ENCODE measurements around the gene HMGA1.

Gene HMGA1, protein sequence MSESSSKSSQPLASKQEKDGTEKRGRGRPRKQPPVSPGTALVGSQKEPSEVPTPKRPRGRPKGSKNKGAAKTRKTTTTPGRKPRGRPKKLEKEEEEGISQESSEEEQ

DNA sequence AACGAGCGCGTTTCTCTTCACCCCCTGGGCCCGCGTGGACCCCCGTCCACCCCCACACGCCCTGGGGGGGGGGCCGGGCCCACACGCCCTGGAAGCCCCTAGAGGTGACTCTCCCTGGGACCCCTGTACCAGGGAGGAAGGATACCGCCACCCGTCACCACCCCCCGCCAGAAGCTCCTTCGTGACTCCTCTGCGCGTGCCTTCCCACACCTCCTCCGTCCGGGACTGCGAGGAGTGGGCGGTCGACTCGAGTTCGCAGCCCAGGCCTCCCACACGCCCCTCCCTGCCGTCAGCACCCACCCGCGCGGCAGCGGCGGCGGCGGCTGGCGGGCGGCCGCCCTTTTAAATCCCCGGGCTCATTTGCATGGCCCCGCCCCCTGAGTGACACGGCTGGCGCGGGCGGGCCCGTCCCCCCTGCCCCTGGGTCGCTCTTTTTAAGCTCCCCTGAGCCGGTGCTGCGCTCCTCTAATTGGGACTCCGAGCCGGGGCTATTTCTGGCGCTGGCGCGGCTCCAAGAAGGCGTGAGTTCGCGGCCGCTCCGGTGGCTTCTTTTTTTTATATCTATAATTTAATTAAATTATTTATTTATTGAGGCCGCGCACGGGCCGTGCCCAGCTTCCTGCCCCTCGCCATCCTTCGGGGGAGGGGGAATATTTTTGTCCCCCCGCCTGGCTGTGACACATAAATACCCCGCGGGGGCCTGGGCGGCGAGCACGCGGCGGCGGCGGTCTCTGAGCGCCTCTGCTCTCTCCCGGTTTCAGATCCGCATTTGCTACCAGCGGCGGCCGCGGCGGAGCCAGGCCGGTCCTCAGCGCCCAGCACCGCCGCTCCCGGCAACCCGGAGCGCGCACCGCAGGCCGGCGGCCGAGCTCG, at the start of gene HMGA1:
Gene HMGA1, plus strand, starts transcription at position 431 of the 873 bp plus-strand sequence. CDS start 3,908 bp downstream, outside the sequence.
- in situ Hi-C loops (cut with MboI; ENCODE audit: low sequenced_read_pairs) = no loop called here

DNA sequence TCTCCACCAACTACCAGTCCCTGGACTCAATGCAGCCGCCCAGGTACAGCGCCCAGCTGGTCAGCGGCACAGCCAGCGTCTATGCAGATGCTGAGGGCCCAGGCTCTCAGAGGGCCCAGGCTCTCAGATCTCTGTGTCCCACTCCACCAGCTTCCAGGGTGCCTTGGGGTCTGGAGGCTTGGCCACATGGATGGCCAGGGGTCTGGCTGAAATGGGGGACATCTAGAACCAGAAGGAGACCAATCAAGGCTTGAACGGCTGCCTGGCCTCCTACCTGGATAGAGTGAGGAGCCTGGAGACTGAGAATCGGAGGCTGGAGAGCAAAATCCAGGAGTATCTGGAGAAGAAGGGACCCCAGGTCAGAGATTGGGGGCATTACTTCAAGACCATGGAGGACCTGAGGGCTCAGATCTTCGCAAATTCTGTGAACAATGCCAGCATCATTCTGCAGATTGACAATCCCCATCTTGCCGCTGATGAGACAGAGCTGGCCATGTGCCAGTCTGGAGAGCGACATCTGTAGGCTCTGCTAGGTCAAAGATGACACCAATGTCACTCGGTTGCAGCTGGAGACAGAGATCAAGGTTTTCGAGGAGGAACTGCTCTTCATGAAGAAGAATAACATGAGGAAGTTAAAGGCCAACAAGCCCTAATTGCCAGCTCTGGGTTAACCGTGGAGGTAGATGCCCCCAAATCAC, 46.7 kb upstream of the HMGA1 start:
- in situ Hi-C loops (cut with MboI; ENCODE audit: low sequenced_read_pairs) = no loop called here

DNA sequence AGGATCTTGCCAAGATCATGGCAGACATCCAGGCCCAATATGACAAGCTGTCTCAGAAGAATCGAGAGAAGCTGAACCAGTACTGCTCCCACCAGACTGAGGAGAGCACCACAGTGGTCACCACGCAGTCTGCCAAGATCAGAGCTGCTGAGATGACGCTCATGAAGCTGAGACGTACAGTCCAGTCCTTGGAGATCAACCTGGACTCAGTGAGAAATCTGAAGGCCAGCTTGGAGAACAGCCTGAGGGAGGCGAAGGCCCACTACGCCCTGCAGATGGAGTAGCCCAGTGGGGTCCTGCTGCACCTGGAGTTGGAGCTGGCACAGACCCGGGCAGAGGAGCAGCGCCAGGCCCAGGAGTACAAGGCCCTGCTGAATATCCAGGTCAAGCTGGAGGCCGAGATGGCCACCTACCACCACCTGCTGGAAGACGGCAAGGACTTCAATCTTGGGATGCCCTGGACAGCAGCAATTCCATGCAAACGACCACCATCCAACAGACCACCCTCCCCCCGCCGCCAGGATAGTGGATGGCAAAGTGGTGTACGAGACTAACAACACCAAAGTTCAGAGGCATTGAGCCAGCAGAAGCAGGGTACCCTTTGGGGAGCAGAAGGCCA, 46.1 kb upstream of the HMGA1 start:
- in situ Hi-C loops (cut with MboI; ENCODE audit: low sequenced_read_pairs) = no loop called here

DNA sequence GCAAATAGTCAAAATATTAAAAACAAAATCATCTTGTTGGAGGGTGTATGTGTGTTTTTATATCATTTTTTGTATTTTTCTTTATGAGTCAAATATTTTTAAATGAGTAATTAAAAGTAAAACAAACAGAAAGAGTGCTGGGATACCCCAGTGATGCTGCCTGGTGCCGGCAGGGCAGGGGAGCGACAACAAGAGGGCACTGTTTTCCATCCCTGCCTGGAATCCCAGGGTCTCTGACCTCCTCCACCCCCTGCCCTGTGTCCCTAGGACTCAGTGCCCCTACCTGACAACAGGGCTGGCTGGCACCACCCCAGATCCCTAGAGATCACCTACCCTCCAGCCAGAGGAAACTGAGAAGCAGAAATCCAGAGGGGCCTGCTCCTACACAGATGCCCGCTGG, 41.9 kb upstream of the HMGA1 start:
- in situ Hi-C loops (cut with MboI; ENCODE audit: low sequenced_read_pairs) = no loop called here

DNA sequence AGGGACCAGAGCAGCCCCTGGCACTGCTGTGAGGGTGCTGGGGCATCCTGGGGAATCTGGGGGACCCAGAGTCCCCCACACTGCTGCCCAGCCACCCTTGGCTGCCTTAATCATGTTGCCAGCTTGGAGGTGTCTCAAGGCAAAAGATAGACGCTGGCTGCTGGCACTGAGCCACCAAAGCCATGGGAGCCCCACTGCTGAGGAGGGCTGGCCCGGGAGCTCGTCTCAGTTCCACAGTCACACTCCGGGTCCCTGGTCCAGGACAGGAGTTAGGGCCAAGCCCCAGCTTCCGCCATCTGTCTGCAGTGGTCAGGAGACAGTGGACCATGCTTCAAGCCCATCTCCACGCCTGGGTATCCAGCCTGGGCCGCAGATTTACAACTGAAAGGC, 41.0 kb upstream of the HMGA1 start:
- in situ Hi-C loops (cut with MboI; ENCODE audit: low sequenced_read_pairs) = no loop called here

DNA sequence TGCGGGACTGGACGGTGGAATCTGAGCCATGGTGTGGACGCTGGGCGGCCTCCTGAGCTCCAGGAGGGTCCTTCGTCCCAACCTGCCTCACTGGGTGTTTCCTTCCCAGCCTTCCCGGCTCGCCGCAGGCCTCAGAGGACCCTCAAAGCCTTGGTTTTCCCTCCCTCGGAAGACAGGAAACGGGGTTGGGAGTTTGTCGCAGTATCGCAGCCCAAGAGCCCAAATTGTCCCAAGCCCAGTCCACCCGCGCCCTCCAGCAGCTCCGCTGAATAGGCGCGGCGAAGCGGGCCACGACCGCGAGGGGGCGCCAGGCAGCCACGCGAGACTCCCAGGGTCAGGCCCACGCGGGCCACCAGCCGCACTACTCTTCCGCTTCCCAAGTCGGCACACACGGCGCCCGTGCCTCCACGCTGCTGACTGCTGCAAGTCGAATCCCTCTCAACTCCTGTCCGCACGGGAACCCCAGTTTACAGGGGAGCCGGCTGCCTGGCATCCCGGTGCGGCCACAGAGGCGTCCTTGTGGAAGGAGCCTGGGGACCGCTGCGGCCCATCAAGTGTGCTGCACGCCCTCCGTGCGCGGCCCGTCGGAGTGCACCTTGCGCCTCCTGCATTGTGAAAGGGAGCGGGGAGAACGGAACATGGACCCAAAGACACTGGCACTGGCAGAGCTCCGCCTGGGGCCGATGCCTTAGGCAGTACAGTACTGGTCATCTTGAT, 40.4 kb upstream of the HMGA1 start:
- in situ Hi-C loops (cut with MboI; ENCODE audit: low sequenced_read_pairs) = no loop called here

DNA sequence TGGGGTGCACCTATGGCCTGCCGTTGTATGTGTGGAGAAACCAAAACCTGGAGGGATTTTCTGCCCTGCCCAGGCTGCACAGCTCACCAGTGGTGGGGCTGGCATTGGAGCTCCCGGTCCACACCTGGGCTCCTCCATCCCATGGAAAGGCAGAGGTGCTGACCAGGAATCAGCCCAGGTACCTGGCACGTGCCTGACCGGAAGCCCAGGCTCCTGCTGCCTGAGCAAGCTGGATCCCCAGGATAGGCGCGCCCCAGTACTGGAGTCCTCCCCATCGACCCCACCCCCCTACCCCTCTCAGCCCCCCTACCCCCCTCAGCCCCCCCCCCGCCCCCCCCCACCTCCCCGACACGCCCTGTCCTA, 39.9 kb upstream of the HMGA1 start:
- in situ Hi-C loops (cut with MboI; ENCODE audit: low sequenced_read_pairs) = no loop called here

DNA sequence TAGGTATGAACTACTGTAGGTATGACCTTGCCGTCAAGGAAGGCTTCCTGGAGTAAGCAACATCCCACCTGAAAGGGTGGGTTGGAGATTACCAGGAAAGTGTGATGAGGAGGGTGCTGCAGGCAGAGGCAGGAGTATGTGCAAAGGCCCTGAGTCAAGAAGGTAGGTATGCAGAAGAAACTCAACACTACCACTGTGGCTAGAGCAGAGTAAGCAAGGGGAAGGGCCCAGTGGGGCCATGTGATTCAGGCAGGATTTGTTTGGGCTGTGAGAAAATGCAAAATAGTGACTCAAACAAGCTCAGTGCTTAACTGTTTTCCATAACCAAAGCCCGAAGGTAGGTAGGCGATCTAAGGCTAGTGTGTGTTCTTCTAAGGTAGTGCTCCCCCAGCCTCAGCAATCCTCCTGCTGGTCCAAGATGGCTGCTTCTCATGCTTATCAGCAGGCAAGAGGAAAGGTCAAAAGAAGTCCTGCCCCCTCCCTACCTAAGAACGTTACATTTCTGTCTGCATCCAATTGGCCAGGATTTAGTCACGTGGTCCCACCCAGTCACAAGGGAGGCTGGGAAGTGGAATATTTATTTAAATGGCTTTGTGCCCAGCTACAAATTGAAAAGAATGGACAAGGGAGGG, 36.2 kb upstream of the HMGA1 start:
- in situ Hi-C loops (cut with MboI; ENCODE audit: low sequenced_read_pairs) = no loop called here

DNA sequence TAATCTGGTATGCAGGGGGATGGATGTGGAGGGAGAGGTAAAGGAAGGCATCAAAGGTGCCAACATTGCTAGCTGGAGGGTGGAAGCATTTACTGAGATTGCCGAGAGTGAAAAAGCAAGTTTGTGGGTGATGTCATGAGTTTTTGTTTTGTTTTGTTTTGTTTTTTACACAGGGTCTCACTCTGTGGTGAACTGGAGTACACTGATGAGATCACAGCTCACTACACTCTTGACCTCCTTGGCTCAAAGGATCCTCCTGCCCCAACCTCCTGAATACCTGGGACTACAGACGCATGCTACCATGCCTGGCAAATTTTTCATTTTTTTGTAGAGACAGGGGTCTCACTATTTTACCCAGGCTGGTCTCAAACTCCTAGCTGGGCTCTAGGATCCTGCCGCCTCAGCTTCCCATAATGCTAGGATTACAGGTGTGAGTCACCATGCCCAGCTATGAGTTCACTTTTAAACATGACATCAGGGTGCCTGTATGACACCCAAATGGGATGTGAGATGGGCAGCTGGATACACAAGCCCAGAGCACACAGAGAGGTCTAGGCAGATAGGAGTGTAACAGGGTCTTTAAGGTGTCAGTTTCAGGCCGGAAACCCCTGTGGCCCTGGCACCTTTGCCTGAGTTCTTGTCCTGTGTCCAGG, 35.1 kb upstream of the HMGA1 start:
- in situ Hi-C loops (cut with MboI; ENCODE audit: low sequenced_read_pairs) = no loop called here

DNA sequence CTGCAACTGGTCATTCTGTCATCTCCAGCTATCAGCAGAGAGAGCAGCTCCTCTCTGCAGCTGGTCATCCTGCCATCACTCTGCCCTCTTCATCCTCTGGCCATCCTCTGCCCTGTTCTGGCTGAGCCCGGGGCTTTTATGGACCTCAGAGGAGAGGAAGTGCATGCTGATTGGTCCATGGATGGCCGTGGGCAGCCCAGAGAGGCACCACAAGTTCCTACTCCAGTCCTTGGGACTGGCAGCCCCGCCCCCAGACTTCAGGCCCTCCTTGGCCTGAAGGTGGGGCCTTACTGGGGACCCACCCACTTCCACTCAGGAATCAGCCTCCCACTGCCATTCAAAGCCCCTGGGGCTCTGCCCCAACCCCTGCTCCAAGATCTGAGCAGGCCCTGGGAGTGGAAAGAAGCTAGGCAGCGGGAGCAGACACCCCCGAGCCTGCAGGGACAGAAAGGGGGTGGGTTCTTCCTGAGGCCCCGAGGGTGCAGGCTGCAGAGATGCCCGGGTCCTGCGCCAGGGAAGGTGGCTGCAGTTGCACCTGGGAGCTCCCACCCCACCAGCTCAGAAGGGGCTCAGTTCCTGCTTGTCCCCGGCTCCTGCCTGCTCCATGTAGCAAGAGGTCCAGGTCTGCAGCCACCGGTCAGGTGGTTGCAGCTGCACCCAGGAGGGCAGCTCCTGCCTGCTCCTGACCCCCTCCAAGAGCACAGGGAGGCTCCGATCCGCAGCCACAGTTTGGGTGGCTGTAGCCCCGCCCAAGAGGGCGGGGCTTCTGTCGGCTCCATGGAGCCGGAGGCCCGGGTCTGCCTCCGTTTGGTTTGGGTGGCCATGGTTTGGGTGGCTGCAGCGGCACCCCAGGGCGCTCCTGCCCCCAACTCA, 34.1 kb upstream of the HMGA1 start:
- in situ Hi-C loops (cut with MboI; ENCODE audit: low sequenced_read_pairs) = no loop called here

DNA sequence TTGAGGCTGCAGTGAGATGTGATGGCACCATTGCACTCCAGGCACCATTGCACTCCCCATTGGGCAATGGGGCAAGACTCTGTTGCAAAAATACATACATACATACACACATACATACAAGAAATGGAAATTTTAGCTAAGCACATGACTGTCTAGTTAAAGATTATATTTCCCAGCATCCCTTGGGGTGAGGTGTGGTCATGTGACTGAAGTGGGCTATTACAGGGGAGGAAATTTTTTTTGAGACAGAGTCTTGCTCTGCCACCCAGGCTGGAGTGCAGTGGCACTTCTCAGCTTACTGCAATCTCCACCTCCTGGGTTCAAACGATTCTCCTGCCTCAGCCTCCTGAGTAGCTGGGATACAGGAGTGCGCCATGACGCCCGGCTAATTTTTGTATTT, 32.0 kb upstream of the HMGA1 start:
- in situ Hi-C loops (cut with MboI; ENCODE audit: low sequenced_read_pairs) = no loop called here

DNA sequence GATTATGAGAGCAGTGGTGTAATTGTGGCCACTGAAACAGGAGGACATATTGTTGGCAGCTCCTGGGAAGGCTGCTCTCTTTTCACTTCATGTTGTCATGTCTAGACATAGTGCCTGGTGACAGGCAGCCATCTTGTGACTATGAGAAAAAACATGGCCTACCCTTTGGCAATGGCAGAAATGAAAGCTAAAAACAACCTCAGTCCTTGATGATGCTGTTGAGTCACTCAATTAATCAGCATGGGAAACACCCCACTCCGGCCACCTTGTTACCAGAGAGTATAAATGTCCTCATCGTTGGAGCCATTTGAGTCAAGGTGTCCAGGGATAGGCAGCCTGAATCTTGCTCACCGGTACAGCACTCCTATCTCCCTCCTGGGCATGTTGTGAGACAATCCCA, 31.2 kb upstream of the HMGA1 start:
- in situ Hi-C loops (cut with MboI; ENCODE audit: low sequenced_read_pairs) = no loop called here

DNA sequence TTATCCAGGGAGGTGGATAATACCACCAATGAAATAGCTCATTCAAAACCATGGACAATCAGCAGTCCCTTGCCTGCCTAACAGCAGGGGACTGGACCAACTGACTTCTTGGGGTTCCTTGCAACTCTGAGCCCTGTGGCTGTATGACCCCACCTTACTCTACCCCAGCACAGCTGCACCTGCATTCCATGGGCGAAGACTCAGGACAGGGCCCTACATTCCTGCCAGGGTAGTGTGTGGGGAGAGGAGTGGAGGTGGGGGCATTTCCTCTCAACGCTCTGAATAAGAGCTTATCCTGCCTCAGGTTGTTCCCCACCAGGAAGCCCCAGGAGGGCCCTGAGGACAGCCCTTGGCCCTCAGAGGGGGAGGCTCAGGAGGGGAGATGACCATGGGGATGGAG, 30.8 kb upstream of the HMGA1 start:
- in situ Hi-C loops (cut with MboI; ENCODE audit: low sequenced_read_pairs) = no loop called here

DNA sequence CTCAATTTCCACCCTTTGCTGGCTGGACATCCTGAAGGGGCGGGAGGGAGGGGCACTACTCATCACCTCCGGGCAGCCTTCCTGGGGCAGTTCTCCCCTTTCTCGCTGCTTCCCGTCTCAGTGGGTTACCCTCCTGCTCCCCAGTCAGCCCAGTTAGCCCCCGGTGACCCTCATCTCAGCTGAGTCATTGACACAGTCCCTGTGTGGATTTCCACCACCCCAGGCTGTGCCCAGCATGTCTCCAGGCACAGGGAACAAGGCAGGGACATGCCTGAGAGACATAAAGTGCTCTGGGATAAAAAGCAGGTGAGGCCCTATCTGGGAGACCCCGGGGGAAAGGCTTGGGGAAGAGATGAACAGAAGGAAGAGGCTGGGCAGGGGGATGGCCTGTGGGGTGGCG, 29.9 kb upstream of the HMGA1 start:
- in situ Hi-C loops (cut with MboI; ENCODE audit: low sequenced_read_pairs) = no loop called here

DNA sequence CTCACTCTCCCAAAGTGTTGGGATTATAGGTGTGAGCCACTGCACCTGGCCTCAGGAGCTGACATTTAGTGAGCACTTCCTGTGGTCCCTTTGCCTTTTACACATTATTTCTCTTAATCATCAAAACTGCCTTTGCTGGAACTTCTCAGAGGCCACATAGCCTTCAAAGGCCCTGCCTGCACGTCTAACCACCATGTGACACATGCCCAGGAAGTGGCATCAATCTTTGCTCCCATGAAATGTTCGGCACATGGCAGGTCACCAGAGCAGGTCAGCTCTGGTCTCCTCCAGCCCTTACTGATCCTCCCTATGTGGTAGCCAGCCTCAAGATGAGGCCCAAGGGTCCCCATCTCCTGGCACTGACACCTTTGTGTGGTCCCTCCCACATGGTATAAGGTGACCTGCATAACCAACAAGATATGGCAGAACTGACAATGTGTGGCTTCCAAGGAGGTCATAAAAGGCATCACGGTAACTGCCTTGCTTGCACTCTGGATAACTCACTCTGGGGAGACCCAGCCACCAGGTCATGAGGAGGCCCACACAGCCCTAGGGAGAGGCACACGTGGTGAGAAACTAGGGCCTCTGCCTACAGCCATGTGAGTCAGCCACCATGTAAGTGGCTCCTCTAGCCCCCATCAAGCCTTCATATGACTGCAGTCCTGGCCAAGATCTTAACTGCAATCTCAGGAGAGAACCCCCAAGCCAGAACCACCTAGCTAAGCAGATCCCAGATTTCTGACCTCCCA, 28.8 kb upstream of the HMGA1 start:
- in situ Hi-C loops (cut with MboI; ENCODE audit: low sequenced_read_pairs) = no loop called here

DNA sequence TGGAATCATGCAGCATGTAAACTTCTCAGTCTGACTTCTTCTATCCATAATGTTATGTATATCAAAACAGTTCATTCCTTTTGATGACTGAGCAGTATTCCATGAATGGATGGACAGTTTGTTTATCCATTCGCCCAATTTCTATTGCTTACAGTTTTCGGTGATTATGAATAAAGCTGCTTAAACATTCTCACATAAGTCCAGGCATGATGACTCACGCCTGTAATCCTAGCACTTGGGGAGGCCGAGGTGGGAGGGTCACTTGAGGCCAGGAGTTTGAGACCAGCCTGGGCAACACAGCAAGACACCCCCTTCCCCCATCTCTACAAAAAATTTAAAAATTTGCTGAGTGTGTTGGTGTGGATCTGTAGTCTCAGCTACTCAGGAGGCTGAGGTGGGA, 22.9 kb upstream of the HMGA1 start:
- in situ Hi-C loops (cut with MboI; ENCODE audit: low sequenced_read_pairs) = no loop called here

DNA sequence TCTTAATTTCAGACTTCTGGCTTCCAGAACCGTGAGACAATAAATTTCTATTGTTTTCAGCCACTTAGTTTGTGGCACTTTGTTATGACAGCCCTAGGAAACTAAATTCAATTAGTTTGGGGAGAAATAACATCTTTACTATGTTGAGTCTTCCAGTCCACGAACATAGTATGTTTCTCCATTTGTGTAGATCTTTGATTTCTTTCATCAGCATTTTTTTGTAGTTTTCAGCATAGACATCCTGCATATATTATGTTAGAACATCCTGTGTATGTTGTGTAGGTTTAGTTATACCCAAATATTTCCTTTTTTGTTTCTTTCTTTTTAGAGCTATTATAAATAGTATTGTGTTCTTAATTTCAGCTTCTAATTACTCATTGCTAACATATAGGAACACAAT, 18.0 kb upstream of the HMGA1 start:
- in situ Hi-C loops (cut with MboI; ENCODE audit: low sequenced_read_pairs) = no loop called here

DNA sequence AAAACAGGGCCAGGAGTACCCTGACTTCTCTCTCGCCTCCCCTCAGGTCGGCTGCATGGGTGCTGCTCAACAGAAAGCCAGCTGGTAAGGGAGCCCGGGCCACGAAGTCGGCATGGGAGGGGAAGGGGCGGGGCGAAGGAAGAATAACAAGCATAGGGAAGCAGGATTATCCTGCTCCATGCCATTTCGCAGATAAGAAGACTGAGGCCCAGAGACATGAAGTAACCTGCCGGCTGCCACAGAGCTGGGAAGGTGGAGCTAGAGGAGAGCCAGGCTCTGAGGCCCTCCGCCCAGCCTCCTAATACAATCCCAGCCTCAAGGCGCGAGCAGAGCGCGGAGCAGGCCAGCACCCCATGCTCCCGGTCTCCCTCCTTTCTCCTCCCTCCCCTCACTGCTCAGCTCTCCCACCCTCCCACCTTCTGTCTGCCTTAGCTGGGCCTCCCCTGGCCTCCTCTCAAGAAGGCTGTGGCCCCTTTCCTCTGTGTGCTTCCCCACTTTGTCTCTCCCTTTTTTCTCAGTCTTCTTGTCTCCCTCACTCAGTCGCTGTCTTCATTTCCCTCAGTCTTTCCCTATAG, 13.2 kb upstream of the HMGA1 start:
- in situ Hi-C loops (cut with MboI; ENCODE audit: low sequenced_read_pairs) = no loop called here
